Uterus (tissue), 2 donors: ENCODE data around the gene CLIC1.

ENCODE experiments used
- POLR2A ChIP-seq, 2 donors: fragments of 450-650 bp; IDR thresholded peaks; one replicate each; pipeline ENCODE4 v1.6.1; 2016; ENCODE audit warnings: antibody characterized with exemption in 2 of 2, mild to moderate bottlenecking in 1 of 2, moderate library complexity in 1 of 2
- TF ChIP-seq, protein P1 (sequence below), 4 experiments: fragments of 200-600 bp in 2 of 4; fragments of 450-650 bp in 2 of 4; sonication (generic) in 2 of 4; IDR thresholded peaks; one replicate each; pipeline ENCODE4 v1.5.1; 2016 to 2019; ENCODE audit warnings: antibody characterized with exemption in 4 of 4, mild to moderate bottlenecking in 2 of 4, moderate library complexity in 1 of 4

DNA sequence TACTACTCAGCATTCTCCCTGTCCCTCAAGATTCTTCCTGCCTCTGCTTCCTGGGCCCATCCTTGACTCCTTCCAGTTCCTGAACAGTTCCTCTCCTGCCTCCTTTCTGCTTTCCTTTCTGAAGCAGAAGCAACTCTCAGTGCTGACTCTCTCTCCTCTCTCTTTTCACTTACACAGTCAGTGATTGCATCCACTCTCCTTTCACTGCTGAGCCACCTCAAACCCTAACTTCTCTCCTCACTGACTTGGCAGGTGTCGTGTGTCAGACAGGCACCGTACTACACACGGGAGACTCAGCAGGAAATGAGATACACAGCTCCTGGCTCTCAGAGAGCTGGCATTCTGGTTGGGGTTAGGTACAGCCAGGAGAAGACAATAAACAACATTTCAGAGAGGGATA is 38.8 kb downstream of the CLIC1 start:
- TF ChIP-seq, protein P1, sequence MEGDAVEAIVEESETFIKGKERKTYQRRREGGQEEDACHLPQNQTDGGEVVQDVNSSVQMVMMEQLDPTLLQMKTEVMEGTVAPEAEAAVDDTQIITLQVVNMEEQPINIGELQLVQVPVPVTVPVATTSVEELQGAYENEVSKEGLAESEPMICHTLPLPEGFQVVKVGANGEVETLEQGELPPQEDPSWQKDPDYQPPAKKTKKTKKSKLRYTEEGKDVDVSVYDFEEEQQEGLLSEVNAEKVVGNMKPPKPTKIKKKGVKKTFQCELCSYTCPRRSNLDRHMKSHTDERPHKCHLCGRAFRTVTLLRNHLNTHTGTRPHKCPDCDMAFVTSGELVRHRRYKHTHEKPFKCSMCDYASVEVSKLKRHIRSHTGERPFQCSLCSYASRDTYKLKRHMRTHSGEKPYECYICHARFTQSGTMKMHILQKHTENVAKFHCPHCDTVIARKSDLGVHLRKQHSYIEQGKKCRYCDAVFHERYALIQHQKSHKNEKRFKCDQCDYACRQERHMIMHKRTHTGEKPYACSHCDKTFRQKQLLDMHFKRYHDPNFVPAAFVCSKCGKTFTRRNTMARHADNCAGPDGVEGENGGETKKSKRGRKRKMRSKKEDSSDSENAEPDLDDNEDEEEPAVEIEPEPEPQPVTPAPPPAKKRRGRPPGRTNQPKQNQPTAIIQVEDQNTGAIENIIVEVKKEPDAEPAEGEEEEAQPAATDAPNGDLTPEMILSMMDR (IDR thresholded peaks at IDR 0.05): no peak
- no peak for TF ChIP-seq POLR2A (IDR thresholded peaks at IDR 0.05)
